A549 (cell line): ENCODE results near the gene NPFFR1. TPM values are rescaled to one million over a fixed set of nuclear protein-coding genes. Genes with fewer than 3 reads are reported as not detected.

ENCODE experiments used
- ATAC-seq, 2 experiments: fragments of 200-7000 bp in 1 of 2; fragments of >200 bp in 1 of 2; cut with Nextera tagmentation in 1 of 2; cut with Tn5 transposase in 1 of 2; 3 replicates each; pipeline versions ENCODE4 v1.8.0 to v1.9.1; 2018 to 2020; ENCODE audit warnings: mild to moderate bottlenecking in 1 of 2, moderate library complexity in 1 of 2
- CTCF ChIA-PET: fragments of 300-600 bp; sonication (Branson Sonifier 250); formaldehyde crosslinking; extraction: SDS; loops from one replicate; lab custom pipeline; 2021; ENCODE audit warnings: antibody characterized with exemption, inconsistent platforms; lab: Yijun Ruan, JAX
- POLR2A ChIA-PET: fragments of 350-600 bp; formaldehyde crosslinking; extraction: SDS; loops from one replicate; lab custom pipeline; 2021; ENCODE audit warnings: antibody characterized with exemption, inconsistent platforms; lab: Yijun Ruan, JAX
- DNase-seq, 2 experiments: peaks; one replicate each; pipeline versions ENCODE4 v3.0.0 to v3.0.0-alpha.2; 2011 to 2016; ENCODE audit warnings: low read depth in 1 of 2, low spot score in 1 of 2
- FAIRE-seq: peaks from 2 replicates; lab custom pipeline; 2011; peaks lifted over from hg19 to GRCh38; lab: Jason Lieb, UNC
- H3K27ac ChIP-seq, 2 experiments: fragments of >200 bp; sonication (Bioruptor Twin); formaldehyde crosslinking; 3 replicates each; pipeline ENCODE4 v1.5.1; 2016 to 2017
- H3K4me1 ChIP-seq: fragments of >200 bp; sonication (Bioruptor Twin); formaldehyde crosslinking; 3 replicates; pipeline ENCODE4 v1.6.1; 2016
- H3K4me2 ChIP-seq: fragments of >200 bp; sonication (Bioruptor Twin); formaldehyde crosslinking; 3 replicates; pipeline ENCODE4 v1.6.1; 2016
- H3K4me3 ChIP-seq: fragments of >200 bp; sonication (Bioruptor Twin); formaldehyde crosslinking; 3 replicates; pipeline ENCODE4 v1.5.1; 2016
- H3K9me3 ChIP-seq: fragments of >200 bp; sonication (Bioruptor Twin); formaldehyde crosslinking; 3 replicates; pipeline ENCODE4 v1.6.1; 2016
- CBX2 ChIP-seq: fragments of 200-600 bp; sonication (generic); IDR thresholded peaks from 2 replicates; pipeline ENCODE4 v1.6.1; 2016; ENCODE audit warnings: low read depth, mild to moderate bottlenecking, borderline replicate concordance
- CEBPB ChIP-seq, 2 experiments: fragments of >200 bp in 1 of 2; sonication (Bioruptor Twin) in 1 of 2; formaldehyde crosslinking in 1 of 2; IDR thresholded peaks; 2 replicates each; pipeline ENCODE4 v1.6.1; 2012 to 2016
- E2F6 ChIP-seq: IDR thresholded peaks from 2 replicates; pipeline ENCODE4 v1.6.1; 2012; ENCODE audit warnings: low read depth, borderline replicate concordance
- EHF ChIP-seq: fragments of 250-450 bp; sonication (Bioruptor Pico); IDR thresholded peaks from 2 replicates; pipeline ENCODE4 v1.5.0; 2020; ENCODE audit warnings: mild to moderate bottlenecking
- EHMT2 ChIP-seq: fragments of 200-600 bp; sonication (generic); IDR thresholded peaks from 2 replicates; pipeline ENCODE4 v1.6.1; 2016; ENCODE audit warnings: antibody characterized with exemption, low read depth, mild to moderate bottlenecking, moderate library complexity
- ELK1 ChIP-seq: fragments of 150-350 bp; IDR thresholded peaks from 2 replicates; pipeline ENCODE4 v1.6.1; 2014; ENCODE audit warnings: low read depth, mild to moderate bottlenecking, low read length
- EP300 ChIP-seq, 2 experiments: fragments of >200 bp; sonication (Bioruptor Twin); formaldehyde crosslinking; IDR thresholded peaks; 2 replicates in 1 of 2; 3 replicates in 1 of 2; pipeline ENCODE4 v1.6.1; 2016 to 2017
- FOSB ChIP-seq: fragments of 250-450 bp; sonication (Bioruptor Pico); IDR thresholded peaks from 2 replicates; pipeline ENCODE4 v1.5.0; 2020; ENCODE audit warnings: mild to moderate bottlenecking, moderate library complexity
- GATA3 ChIP-seq: IDR thresholded peaks from 2 replicates; pipeline ENCODE4 v1.6.1; 2012; ENCODE audit warnings: borderline replicate concordance
- HDAC2 ChIP-seq: fragments of 200-600 bp; sonication (generic); IDR thresholded peaks from 2 replicates; pipeline ENCODE4 v1.6.1; 2016
- HOXB13 ChIP-seq: fragments of 250-450 bp; sonication (Bioruptor Pico); IDR thresholded peaks from 2 replicates; pipeline ENCODE4 v1.5.0; 2020; ENCODE audit warnings: low read depth, mild to moderate bottlenecking, moderate library complexity
- JUN ChIP-seq, 2 experiments: fragments of >200 bp; sonication (Bioruptor Twin); formaldehyde crosslinking; IDR thresholded peaks; 2 replicates in 1 of 2; 3 replicates in 1 of 2; pipeline ENCODE4 v1.6.1; 2016 to 2017
- MAFK ChIP-seq: fragments of 450-650 bp; IDR thresholded peaks from 2 replicates; pipeline ENCODE4 v1.6.1; 2014; ENCODE audit not compliant: partially characterized antibody
- MYC ChIP-seq: IDR thresholded peaks from 2 replicates; pipeline ENCODE4 v1.6.1; 2012; ENCODE audit warnings: mild to moderate bottlenecking, inconsistent platforms, low read length, improper control_type of control experiment, borderline replicate concordance
- NFE2L2 ChIP-seq: fragments of 150-350 bp; conservative IDR thresholded peaks from 2 replicates; pipeline ENCODE4 v1.6.1; 2014; ENCODE audit warnings: low read length
- NR3C1 ChIP-seq: fragments of >200 bp; sonication (Bioruptor Twin); formaldehyde crosslinking; IDR thresholded peaks from 3 replicates; pipeline ENCODE4 v1.6.1; 2017
- PHF8 ChIP-seq: fragments of 200-600 bp; sonication (generic); IDR thresholded peaks from 2 replicates; pipeline ENCODE4 v1.6.1; 2016; ENCODE audit warnings: low read depth, mild to moderate bottlenecking, antibody characterized with exemption, moderate library complexity, borderline replicate concordance
- POLR2A ChIP-seq: IDR thresholded peaks from 2 replicates; pipeline ENCODE4 v1.6.1; 2012; ENCODE audit warnings: mild to moderate bottlenecking, low read length
- RCOR1 ChIP-seq: fragments of 150-350 bp; IDR thresholded peaks from 2 replicates; pipeline ENCODE4 v1.6.1; 2014; ENCODE audit warnings: antibody characterized with exemption, low read length, low read depth
- REST ChIP-seq: fragments of 200-600 bp; sonication (generic); IDR thresholded peaks from 2 replicates; pipeline ENCODE4 v1.6.1; 2016; ENCODE audit warnings: antibody characterized with exemption, mild to moderate bottlenecking, moderate library complexity
- RFX5 ChIP-seq: fragments of 450-650 bp; IDR thresholded peaks from 2 replicates; pipeline ENCODE4 v1.7.1; 2014; ENCODE audit warnings: antibody characterized with exemption, mild to moderate bottlenecking, moderate library complexity
- SREBF2 ChIP-seq: fragments of 450-650 bp; IDR thresholded peaks from 2 replicates; pipeline ENCODE4 v1.6.1; 2014; ENCODE audit warnings: mild to moderate bottlenecking, moderate library complexity
- ZC3H11A ChIP-seq: fragments of 450-650 bp; IDR thresholded peaks from 2 replicates; pipeline ENCODE4 v1.6.1; 2014; ENCODE audit warnings: antibody characterized with exemption, mild to moderate bottlenecking
- WGBS: methylation state at CpG from one replicate; pipeline ENCODE4 v1.1.6; 2017; ENCODE audit errors: missing lambda C conversion rate; 5-methylcytosine and 5-hydroxymethylcytosine counted together
- polyA plus RNA-seq, 4 experiments: library from polyadenylated mRNA; depleted of rRNA in 3 of 4; stranded (reverse); fragments of >200 nt; fragmentation: RNase III in 1 of 4; extraction: RNeasy Plus Mini Kit Qiagen cat#74134 plus additional on column Dnase treatment in 1 of 4; gene quantifications; 2 replicates in 3 of 4; 3 replicates in 1 of 4; pipeline ENCODE4 v1.2.3, GENCODE V29; 2011 to 2017

The NPFFR1 gene
- polyA plus RNA-seq, 2 of the 4 experiments (the other 2 are of a cell fraction): not detected

GRCh38 chr10:70201105-70201504 is 82.7 kb downstream of the NPFFR1 start:
- Histone ChIP-seq H3K27ac (no peak overlapping the region), H3K4me2 (no peak overlapping the region), H3K4me3 (no peak overlapping the region), H3K9me3 (0 out of 3 replicates have a peak, but pooled peaks cover 4% of the 10 kb centered on the region), H3K4me1 (no peaks in the 10 kb centered on the region)
- DNase-seq (no peak), FAIRE-seq (no peak), ATAC-seq (no peak)
- 87% methylated on average over 1 of the region's 1 CpG for WGBS
- ChIA-PET CTCF (no interaction called here), POLR2A (no interaction called here)
- TF ChIP-seq MYC (no peak), GATA3 (no peak), CEBPB (IDR thresholded peaks at IDR 0.05) (no peak), EHMT2 (no peak), HOXB13 (no peak), NFE2L2 (peak; percentile 49; the same call in 1 of the 2 replicates), PHF8 (no peak), NR3C1 (no peak), JUN (IDR thresholded peaks at IDR 0.05) (no peak), RFX5 (no peak), HDAC2 (no peak), ELK1 (no peak), POLR2A (no peak), MAFK (peak; percentile 47)

GRCh38 chr10:70198696-70199466 is 84.9 kb downstream of the NPFFR1 start:
- CTCF ChIA-PET: interaction anchor here (0.6 to 1.8 kb wide), 7 partner anchors 9 to 228 kb away, joined by 3 to 6 read pairs (median 4); partner anchors contain the start of gene TYSND1
- WGBS: 93% methylated on average over 5 of the region's 5 CpGs
- Histone ChIP-seq H3K4me2 (no peak overlapping the region), H3K4me3 (no peak overlapping the region), H3K9me3 (0 out of 3 replicates have a peak, but pooled peaks cover 4% of the 10 kb centered on the region), H3K27ac (no peak overlapping the region), H3K4me1 (peaks cover 4% of the 10 kb centered on the region; the same call in 2 of the 3 replicates)
- DNase-seq (no peak), FAIRE-seq (no peak), ATAC-seq (no peak)
- POLR2A ChIA-PET: interaction anchor here (1.0 to 1.2 kb wide), 2 partner anchors 28 to 52 kb away, joined by 3 to 7 read pairs; partner anchors contain the start of genes SAR1A and TYSND1
- TF ChIP-seq FOSB (no peak), EP300 (IDR thresholded peaks at IDR 0.05) (no peak), JUN (IDR thresholded peaks at IDR 0.05) (no peak), ELK1 (no peak), MAFK (no peak), REST (no peak), MYC (no peak), E2F6 (no peak), ZC3H11A (no peak), SREBF2 (no peak), EHF (CRISPR knock-in tag) (no peak), POLR2A (no peak), HDAC2 (no peak), CBX2 (no peak), RCOR1 (no peak)
